GM12878 (cell line): ENCODE results near the gene UTF1. TPM values are rescaled to one million over a fixed set of nuclear protein-coding genes. Genes with fewer than 3 reads are reported as not detected.

Experiments
- ASH2L ChIP-seq: fragments of 300-600, 200-600 bp; sonication (generic); IDR thresholded peaks from 2 replicates; pipeline ENCODE4 v1.6.1; 2017; ENCODE audit warnings: low read depth, mild to moderate bottlenecking, borderline replicate concordance
- BCL3 ChIP-seq: IDR thresholded peaks from 2 replicates; pipeline ENCODE4 v1.6.1; 2011; ENCODE audit warnings: borderline replicate concordance, low read depth, mild to moderate bottlenecking, moderate library complexity, low read length; ENCODE audit not compliant: insufficient read depth, poor library complexity, severe bottlenecking
- CHD4 ChIP-seq: fragments of 200-600 bp; sonication (generic); IDR thresholded peaks from 2 replicates; pipeline ENCODE4 v1.6.1; 2016; ENCODE audit warnings: mild to moderate bottlenecking
- CREM ChIP-seq: IDR thresholded peaks from 2 replicates; pipeline ENCODE4 v1.6.1; 2014; ENCODE audit warnings: antibody characterized with exemption, low read depth
- HDAC6 ChIP-seq: fragments of 200-600 bp; sonication (generic); IDR thresholded peaks from one replicate; pipeline ENCODE4 v1.8.0; 2017; ENCODE audit warnings: antibody characterized with exemption; ENCODE audit not compliant: unreplicated experiment
- HDGF ChIP-seq: fragments of 450-650 bp; IDR thresholded peaks from 2 replicates; pipeline ENCODE4 v1.6.1; 2016; ENCODE audit warnings: antibody characterized with exemption
- LARP7 ChIP-seq: fragments of 450-650 bp; IDR thresholded peaks from 2 replicates; pipeline ENCODE4 v1.6.1; 2017; ENCODE audit warnings: mild to moderate bottlenecking
- MTA2 ChIP-seq: fragments of 450-650 bp; IDR thresholded peaks from 2 replicates; pipeline ENCODE4 v1.6.1; 2016; ENCODE audit warnings: low read depth, mild to moderate bottlenecking, moderate library complexity
- MTA3 ChIP-seq: IDR thresholded peaks from 2 replicates; pipeline ENCODE4 v1.6.1; 2012; ENCODE audit warnings: low read length, inconsistent platforms, borderline replicate concordance
- MXI1 ChIP-seq: fragments of 150-350 bp; IDR thresholded peaks from 2 replicates; pipeline ENCODE4 v1.6.1; 2011; ENCODE audit warnings: low read depth, mild to moderate bottlenecking, inconsistent platforms, low read length, improper control_type of control experiment
- NBN ChIP-seq: fragments of 450-650 bp; IDR thresholded peaks from 2 replicates; pipeline ENCODE4 v1.6.1; 2016
- NKRF ChIP-seq: fragments of 450-650 bp; conservative IDR thresholded peaks from 2 replicates; pipeline ENCODE4 v1.6.1; 2017; ENCODE audit warnings: mild to moderate bottlenecking, moderate library complexity
- POU2F2 ChIP-seq: IDR thresholded peaks from 3 replicates; pipeline ENCODE4 v1.6.1; 2011; ENCODE audit warnings: low read depth, mild to moderate bottlenecking, low read length, borderline replicate concordance
- SIN3A ChIP-seq: IDR thresholded peaks from 2 replicates; pipeline ENCODE4 v1.6.1; 2012; ENCODE audit warnings: low read depth, low read length, improper control_type of control experiment
- SKIL ChIP-seq: fragments of 450-650 bp; IDR thresholded peaks from 2 replicates; pipeline ENCODE4 v1.6.1; 2017; ENCODE audit warnings: mild to moderate bottlenecking, low read depth, inconsistent platforms; ENCODE audit not compliant: poor library complexity, severe bottlenecking
- SMAD5 ChIP-seq: IDR thresholded peaks from 2 replicates; pipeline ENCODE4 v1.6.1; 2016; ENCODE audit warnings: antibody characterized with exemption, low read depth
- SMARCA5 ChIP-seq: fragments of 450-650 bp; IDR thresholded peaks from 2 replicates; pipeline ENCODE4 v1.6.1; 2017; ENCODE audit warnings: mild to moderate bottlenecking
- USF1 ChIP-seq: IDR thresholded peaks from 2 replicates; pipeline ENCODE4 v1.6.1; 2011; ENCODE audit warnings: borderline replicate concordance, low read depth, mild to moderate bottlenecking, moderate library complexity, mixed read lengths, low read length; ENCODE audit not compliant: insufficient read depth; ENCODE audit errors: extremely low read length
- YBX1 ChIP-seq: fragments of 450-650 bp; IDR thresholded peaks from 2 replicates; pipeline ENCODE4 v1.6.1; 2016; ENCODE audit warnings: antibody characterized with exemption
- ZNF687 ChIP-seq: fragments of 450-650 bp; IDR thresholded peaks from 2 replicates; pipeline ENCODE4 v1.6.1; 2017; ENCODE audit warnings: mild to moderate bottlenecking, moderate library complexity
- polyA plus RNA-seq, 11 experiments: library from polyadenylated mRNA; depleted of rRNA in 4 of 11; unstranded in 6 of 11; stranded (reverse) in 5 of 11; fragments of >200 nt; fragmentation: Nextera tagmentation in 4 of 11; fragmentation: Illumina TruSeq in 1 of 11; extraction: Ambion mirVana in 4 of 11; extraction: Trizol in 1 of 11; gene quantifications; 1 replicate in 1 of 11; 2 replicates in 10 of 11; pipeline versions ENCODE4 v1.2.1 to v1.2.3, GENCODE V29; 2011 to 2016; ENCODE audit warnings: inconsistent platforms in 2 of 11, missing spikeins in 2 of 11, low read depth in 1 of 11
- total RNA-seq, 4 experiments: library from RNA; depleted of rRNA in 3 of 4; stranded (reverse); fragments of >200 nt in 3 of 4; fragmentation: Illumina TruSeq in 1 of 4; extraction: Trizol in 1 of 4; gene quantifications; 2 replicates each; pipeline versions ENCODE4 v1.2.1 to v1.2.3, GENCODE V29; 2013 to 2021

The UTF1 gene
- total and polyA plus RNA-seq, 10 of the 15 experiments (the other 5 are each of a cell fraction or from before 2014, with no cell fraction given), result not detected

- TF ChIP-seq USF1 (no peak), ZNF687 (no peak), YBX1 (no peak), CREM (0 out of 2 replicates have a peak, but pooled peaks have one; percentile 6), MTA2 (no peak), SMARCA5 (0 out of 2 replicates have a peak, but pooled peaks have one; percentile 12), ASH2L (no peak), SIN3A (no peak), NKRF (no peak), SMAD5 (no peak), POU2F2 (no peak; the same call in 2 of the 3 replicates), SKIL (no peak), HDAC6 (no peak), MTA3 (no peak), BCL3 (no peak), CHD4 (no peak), HDGF (peak; percentile 60; the same call in 1 of the 2 replicates), MXI1 (no peak), NBN (peak; percentile 59; the same call in 1 of the 2 replicates), LARP7 (peak; percentile 27; the same call in 1 of the 2 replicates)
Measured at GRCh38 chr10:133260895-133261725, 31.1 kb downstream of the UTF1 start (continued).
